ENCODE results near the gene RPS5. TPM values are rescaled to one million over a fixed set of nuclear protein-coding genes. Genes with fewer than 3 reads are reported as not detected.

The RPS5 gene
- total RNA-seq, 1 experiment from 2014 or later: 1,982 TPM

- Histone ChIP-seq H3K36me3 (ENCODE audit: control insufficient read depth in 1 of 2, insufficient read depth in 2 of 2, low read length in 2 of 2) (peaks cover 27 to 41% of the 10 kb centered on the region in 2 experiments), H3K9me2 (ENCODE audit: insufficient read depth) (no peaks in the 10 kb centered on the region), H3K4me2 (ENCODE audit: low read length) (no peak overlapping the region), H3K79me2 (ENCODE audit: insufficient read depth, low read length) (peaks cover 42% of the 10 kb centered on the region), H2AFZ (ENCODE audit: low read depth, low read length, poor library complexity, severe bottlenecking) (no peak overlapping the region), H3K27ac (ENCODE audit: low read depth, low read length) (no peak overlapping the region), H3K9ac (ENCODE audit: low read length) (no peak overlapping the region), H3K27me3 (ENCODE audit: insufficient read depth, low read length) (no peaks in the 10 kb centered on the region), H4K20me1 (ENCODE audit: insufficient read depth) (no peaks in the 10 kb centered on the region), H3K4me1 (ENCODE audit: control insufficient read depth in 1 of 2, insufficient read depth in 2 of 2, low read length in 2 of 2) (no peaks in the 10 kb centered on the region), H3K9me3 (ENCODE audit: control insufficient read depth in 1 of 2, insufficient read depth in 1 of 2, low read depth in 1 of 2, low read length in 2 of 2) (no peaks in the 10 kb centered on the region), H3K4me3 (replicated peaks in 1 of 2; ENCODE audit: low read depth in 1 of 2, low read length in 2 of 2) (no peak overlapping the region)
- DNase-seq (ENCODE audit: low read depth, low spot score): no peak
- TF ChIP-seq ZNF274 (IDR thresholded peaks at IDR 0.05; ENCODE audit: low read depth, low read length) (no peak), TCF7L2 (IDR thresholded peaks at IDR 0.05; ENCODE audit: borderline replicate concordance, extremely low read depth, insufficient read depth, insufficient read length) (no peak), ZBTB33 (IDR thresholded peaks at IDR 0.05; ENCODE audit: extremely low read depth, insufficient replicate concordance, low read length) (no peak), JUND (IDR thresholded peaks at IDR 0.05) (no peak), EZH2 (IDR thresholded peaks at IDR 0.05) (no peak)
- CTCF ChIA-PET: no interaction called here
- no peak for ATAC-seq
- intact Hi-C loops (cut with micrococcal nuclease): no loop called here
- POLR2A ChIA-PET: no interaction called here
- TSS peak; percentile 28 for BruUV-seq (replicated peaks)
- RAD21 ChIA-PET (ENCODE audit: low non-redundant PET in 1 of 2, low total read pairs in 2 of 2, uncharacterized antibody in 2 of 2, unreplicated experiment in 2 of 2): no interaction called here
Measured at GRCh38 chr19:58417071-58417470, 30.0 kb downstream of the RPS5 start.

- Histone ChIP-seq H3K27ac (ENCODE audit: low read depth, low read length) (no peak overlapping the region), H3K9me3 (ENCODE audit: control insufficient read depth in 1 of 2, insufficient read depth in 1 of 2, low read depth in 1 of 2, low read length in 2 of 2) (peaks cover 7 to 19% of the 10 kb centered on the region in 2 experiments; a peak in 2 of 4 replicates), H3K79me2 (ENCODE audit: insufficient read depth, low read length) (no peaks in the 10 kb centered on the region), H3K4me1 (ENCODE audit: control insufficient read depth in 1 of 2, insufficient read depth in 2 of 2, low read length in 2 of 2) (no peaks in the 10 kb centered on the region), H3K9me2 (ENCODE audit: insufficient read depth) (no peaks in the 10 kb centered on the region), H3K27me3 (ENCODE audit: insufficient read depth, low read length) (no peaks in the 10 kb centered on the region), H3K4me3 (replicated peaks in 1 of 2; ENCODE audit: low read depth in 1 of 2, low read length in 2 of 2) (no peak overlapping the region), H3K36me3 (ENCODE audit: control insufficient read depth in 1 of 2, insufficient read depth in 2 of 2, low read length in 2 of 2) (peaks cover 0 to 5% of the 10 kb centered on the region in 2 experiments; a peak in 1 of 4 replicates), H2AFZ (ENCODE audit: low read depth, low read length, poor library complexity, severe bottlenecking) (no peak overlapping the region), H4K20me1 (ENCODE audit: insufficient read depth) (no peaks in the 10 kb centered on the region), H3K4me2 (ENCODE audit: low read length) (no peak overlapping the region), H3K9ac (ENCODE audit: low read length) (no peak overlapping the region)
- ChIA-PET CTCF (no interaction called here), POLR2A (no interaction called here), RAD21 (ENCODE audit: low non-redundant PET in 1 of 2, low total read pairs in 2 of 2, uncharacterized antibody in 2 of 2, unreplicated experiment in 2 of 2) (no interaction called here)
- DNase-seq (ENCODE audit: low read depth, low spot score) (no peak), ATAC-seq (no peak)
- TF ChIP-seq POLR2A (IDR thresholded peaks at IDR 0.05; ENCODE audit: borderline replicate concordance, extremely low read depth, insufficient read depth, insufficient read length) (no peak), SRF (IDR thresholded peaks at IDR 0.05; ENCODE audit: low read depth) (no peak), ATF3 (IDR thresholded peaks at IDR 0.05) (no peak)
- BruUV-seq (replicated peaks): no TSS peak
- intact Hi-C loops (cut with micrococcal nuclease): no loop called here
Measured at GRCh38 chr19:58428617-58429016, 41.5 kb downstream of the RPS5 start.
